IMR-90 (cell line): ENCODE measurements around the gene POU2AF1. TPM values are rescaled to one million over a fixed set of nuclear protein-coding genes. Genes with fewer than 3 reads are reported as not detected.

Experiments used
- ATAC-seq: fragments of 200-7000 bp; cut with Tn5 transposase; 2 replicates; pipeline ENCODE4 v1.9.1; 2020; ENCODE audit warnings: low read depth, mild to moderate bottlenecking, moderate library complexity
- BruUV-seq: library from RNA; stranded (reverse); fragments of 400-500 nt; replicated peaks from 2 replicates; lab custom pipeline; 2021; lab: Mats Ljungman, UMichigan
- CTCF ChIA-PET: fragments of 300-600 bp; formaldehyde crosslinking; extraction: SDS; loops from one replicate; lab custom pipeline; 2021; ENCODE audit warnings: antibody characterized with exemption; lab: Yijun Ruan, JAX
- POLR2A ChIA-PET: fragments of 300-600 bp; sonication (Branson Sonifier 250); formaldehyde crosslinking; loops from one replicate; lab custom pipeline; 2022; ENCODE audit warnings: antibody characterized with exemption; ENCODE audit not compliant: unreplicated experiment; lab: Charles Lee
- DNase-seq: peaks from one replicate; pipeline ENCODE4 v3.0.0; 2013
- H2AFZ ChIP-seq: replicated peaks from 2 replicates; pipeline ENCODE3; 2013; ENCODE audit warnings: low read length, mild to moderate bottlenecking; ENCODE audit not compliant: poor library complexity
- H2AK5ac ChIP-seq: 2 replicates; pipeline ENCODE4 v1.6.1; 2013; ENCODE audit warnings: low read depth, low read length, inconsistent platforms
- H2AK9ac ChIP-seq: replicated peaks from 2 replicates; pipeline ENCODE3; 2013; ENCODE audit warnings: mild to moderate bottlenecking, low read depth, low read length, moderate library complexity; ENCODE audit not compliant: poor library complexity
- H2BK120ac ChIP-seq: 2 replicates; pipeline ENCODE4 v1.6.1; 2013; ENCODE audit warnings: low read depth, low read length, inconsistent platforms
- H2BK15ac ChIP-seq: 3 replicates; pipeline ENCODE4 v1.6.1; 2013; ENCODE audit warnings: low read depth, low read length, inconsistent platforms
- H2BK20ac ChIP-seq: 2 replicates; pipeline ENCODE4 v1.6.1; 2013; ENCODE audit warnings: low read depth, mild to moderate bottlenecking, inconsistent platforms, low read length, moderate library complexity
- H2BK5ac ChIP-seq: 2 replicates; pipeline ENCODE4 v1.6.1; 2013; ENCODE audit warnings: mild to moderate bottlenecking, low read depth, low read length, inconsistent platforms; ENCODE audit not compliant: poor library complexity, severe bottlenecking
- H3K14ac ChIP-seq: replicated peaks from 2 replicates; pipeline ENCODE4 v1.6.1; 2013; ENCODE audit warnings: low read depth, low read length, inconsistent platforms
- H3K18ac ChIP-seq: 2 replicates; pipeline ENCODE4 v1.6.1; 2013; ENCODE audit warnings: low read depth, low read length, control low read depth
- H3K23ac ChIP-seq: 2 replicates; pipeline ENCODE4 v1.6.1; 2013; ENCODE audit warnings: low read depth, low read length, inconsistent platforms
- H3K27ac ChIP-seq: 2 replicates; pipeline ENCODE4 v1.5.1; 2013; ENCODE audit warnings: mild to moderate bottlenecking, control low read depth, low read length; ENCODE audit not compliant: insufficient read depth
- H3K27me3 ChIP-seq: 2 replicates; pipeline ENCODE4 v1.6.1; 2013; ENCODE audit warnings: low read length; ENCODE audit not compliant: control insufficient read depth, insufficient read depth
- H3K36me3 ChIP-seq: 2 replicates; pipeline ENCODE4 v1.6.1; 2013; ENCODE audit warnings: low read length, mixed read lengths; ENCODE audit not compliant: control insufficient read depth, insufficient read depth
- H3K4ac ChIP-seq: 2 replicates; pipeline ENCODE4 v1.6.1; 2013; ENCODE audit warnings: low read depth, low read length, inconsistent platforms
- H3K4me1 ChIP-seq: 2 replicates; pipeline ENCODE4 v1.6.1; 2013; ENCODE audit warnings: low read length, mixed read lengths; ENCODE audit not compliant: control insufficient read depth, insufficient read depth
- H3K4me2 ChIP-seq: 2 replicates; pipeline ENCODE4 v1.6.1; 2013; ENCODE audit warnings: low read depth, mild to moderate bottlenecking, control low read depth, low read length, moderate library complexity
- H3K4me3 ChIP-seq: 2 replicates; pipeline ENCODE4 v1.5.1; 2013; ENCODE audit warnings: low read depth, mild to moderate bottlenecking, control low read depth, low read length, moderate library complexity; ENCODE audit not compliant: insufficient read depth
- H3K56ac ChIP-seq: 2 replicates; pipeline ENCODE4 v1.6.1; 2013; ENCODE audit warnings: low read length, inconsistent platforms; ENCODE audit not compliant: insufficient read depth; ENCODE audit errors: extremely low read depth
- H3K79me1 ChIP-seq, 2 experiments: 2 replicates each; pipeline ENCODE4 v1.6.1; 2013; ENCODE audit warnings: low read length in 2 of 2, inconsistent platforms in 1 of 2, low read depth in 1 of 2
- H3K9ac ChIP-seq: 2 replicates; pipeline ENCODE4 v1.6.1; 2013; ENCODE audit warnings: low read depth, low read length, control low read depth
- H3K9me1 ChIP-seq: 2 replicates; pipeline ENCODE4 v1.6.1; 2013; ENCODE audit warnings: low read length, inconsistent platforms; ENCODE audit not compliant: insufficient read depth
- H3K9me3 ChIP-seq: 2 replicates; pipeline ENCODE4 v1.6.1; 2013; ENCODE audit warnings: low read length; ENCODE audit not compliant: control insufficient read depth, insufficient read depth
- H4K20me1 ChIP-seq: 2 replicates; pipeline ENCODE4 v1.6.1; 2013; ENCODE audit warnings: low read length, inconsistent platforms; ENCODE audit not compliant: insufficient read depth
- H4K5ac ChIP-seq: 2 replicates; pipeline ENCODE4 v1.6.1; 2013; ENCODE audit warnings: mild to moderate bottlenecking, low read depth, low read length, control low read depth
- H4K8ac ChIP-seq, 2 experiments: 2 replicates each; pipeline ENCODE4 v1.6.1; 2013; ENCODE audit warnings: low read depth in 2 of 2, low read length in 2 of 2, control low read depth in 1 of 2, inconsistent platforms in 1 of 2
- H4K91ac ChIP-seq: 2 replicates; pipeline ENCODE4 v1.6.1; 2013; ENCODE audit warnings: low read depth, low read length, inconsistent platforms; ENCODE audit not compliant: insufficient read depth
- BHLHE40 ChIP-seq: fragments of 150-350 bp; IDR thresholded peaks from 2 replicates; pipeline ENCODE4 v1.6.1; 2016; ENCODE audit warnings: mild to moderate bottlenecking, low read depth, low read length
- CHD1 ChIP-seq: IDR thresholded peaks from 2 replicates; pipeline ENCODE4 v1.6.1; 2012; ENCODE audit warnings: low read depth, low read length, improper control_type of control experiment
- MAZ ChIP-seq: IDR thresholded peaks from 2 replicates; pipeline ENCODE4 v1.6.1; 2012; ENCODE audit warnings: low read depth, mild to moderate bottlenecking, low read length, improper control_type of control experiment, moderate library complexity, borderline replicate concordance
- POLR2A ChIP-seq: IDR thresholded peaks from 2 replicates; pipeline ENCODE4 v1.6.1; 2012; ENCODE audit warnings: mild to moderate bottlenecking, low read depth, low read length
- RAD21 ChIP-seq: IDR thresholded peaks from 2 replicates; pipeline ENCODE4 v1.6.1; 2012; ENCODE audit warnings: low read length, improper control_type of control experiment
- RCOR1 ChIP-seq: IDR thresholded peaks from 2 replicates; pipeline ENCODE4 v1.6.1; 2012; ENCODE audit warnings: mild to moderate bottlenecking, low read length, improper control_type of control experiment; ENCODE audit not compliant: insufficient replicate concordance
- RFX5 ChIP-seq: IDR thresholded peaks from 2 replicates; pipeline ENCODE4 v1.8.0; 2012; ENCODE audit warnings: low read depth, mild to moderate bottlenecking, low read length, moderate library complexity
- WGBS, 2 experiments: methylation state at CpG; one replicate each; pipeline versions ENCODE4 v1.1.5 to v1.1.7; 2013; ENCODE audit warnings: missing lambda C conversion rate in 2 of 2; ENCODE audit not compliant: insufficient read length in 1 of 2; ENCODE audit errors: extremely low coverage in 2 of 2; 5-methylcytosine and 5-hydroxymethylcytosine counted together
- dilution Hi-C: fragments of 300-500 bp; cut with HindIII; formaldehyde crosslinking; loops from one replicate; pipeline ENCODE4 v1.14.3; 2018; ENCODE audit warnings: low sequenced_read_pairs; ENCODE audit not compliant: unreplicated experiment
- in situ Hi-C: fragments of 300-500 bp; cut with MboI; formaldehyde crosslinking; loops from 3 replicates; pipeline ENCODE4 v1.14.3; 2019; ENCODE audit warnings: low sequenced_read_pairs, inconsistent platforms, mixed read lengths
- intact Hi-C: fragments of 100-400 bp; cut with micrococcal nuclease; formaldehyde crosslinking; loops from 2 replicates; pipeline ENCODE4 v1.10.0; 2022
- polyA plus RNA-seq, 3 experiments: library from polyadenylated mRNA; depleted of rRNA; stranded (reverse); fragments of >200 nt; gene quantifications; 2 replicates each; pipeline ENCODE4 v1.2.3, GENCODE V29; 2012; ENCODE audit warnings: low replicate concordance in 1 of 3
- total RNA-seq: library from RNA; depleted of rRNA; stranded (reverse); fragments of >200 nt; gene quantifications from 2 replicates; pipeline ENCODE4 v1.2.3, GENCODE V29; 2012
- TF ChIP-seq, protein P1 (sequence below): fragments of 150-350 bp; IDR thresholded peaks from 2 replicates; pipeline ENCODE4 v1.6.1; 2017; ENCODE audit warnings: mild to moderate bottlenecking, antibody characterized with exemption, low read length, low read depth

Gene POU2AF1
- total and polyA plus RNA-seq, 2 of the 4 experiments (the other 2 are of a cell fraction): not detected

DNA sequence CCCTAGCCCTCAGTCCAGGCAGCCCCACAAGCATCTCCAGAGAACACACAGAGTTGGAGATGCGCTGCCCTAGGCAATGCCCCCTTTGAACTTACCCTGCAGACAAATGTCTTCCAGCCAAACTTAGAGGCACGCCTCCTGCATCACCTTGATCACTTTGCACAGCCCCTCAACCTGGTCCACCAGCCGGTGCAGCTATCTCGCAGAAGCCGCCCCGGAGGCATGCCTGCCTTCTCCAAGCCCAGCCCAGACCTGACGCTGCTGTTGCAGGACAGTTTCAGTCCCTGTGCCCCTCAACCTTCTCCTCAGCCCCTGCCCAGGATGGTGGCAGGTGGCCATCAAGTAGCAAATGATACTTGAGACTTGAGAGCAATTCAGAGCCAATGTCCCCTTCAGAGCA lies 16.7 kb upstream of the POU2AF1 start:
- H3K27ac ChIP-seq: no peak overlapping the region
- H3K18ac ChIP-seq: no peak overlapping the region
- H2AK5ac ChIP-seq: no peak overlapping the region
- no peaks in the 10 kb centered on the region for H3K9me1 ChIP-seq
- no peak overlapping the region for H3K56ac ChIP-seq
- DNase-seq (no peak), ATAC-seq (no peak)
- no peak overlapping the region for H3K9ac ChIP-seq
- no peak overlapping the region for H4K5ac ChIP-seq
- WGBS, 2 experiments: 100% methylated on average over 1 of the region's 7 CpGs; no CpG with 5 or more reads in 1 of the 2 experiments
- H2BK15ac ChIP-seq: no peak overlapping the region
- intact Hi-C loops (no loop called here), in situ Hi-C loops (no loop called here), dilution Hi-C loops (no loop called here)
- ChIA-PET POLR2A (no interaction called here), CTCF (interaction anchor here (1.5 kb wide), 1 partner anchor 9 kb away, joined by 3 read pairs; no protein-coding TSS in a partner anchor)
- no peak overlapping the region for H3K14ac ChIP-seq
- no peak overlapping the region for H2AK9ac ChIP-seq
- H3K23ac ChIP-seq: no peak overlapping the region
- no peaks in the 10 kb centered on the region for H3K4me1 ChIP-seq
- H2AFZ ChIP-seq: no peak overlapping the region
- H3K9me3 ChIP-seq: no peaks in the 10 kb centered on the region
- H2BK20ac ChIP-seq: no peak overlapping the region
- H2BK120ac ChIP-seq: no peak overlapping the region
- no peak overlapping the region for H2BK5ac ChIP-seq
- no peak overlapping the region for H4K91ac ChIP-seq
- H4K20me1 ChIP-seq: no peaks in the 10 kb centered on the region
- no peak overlapping the region for H3K4me2 ChIP-seq
- H3K79me1 ChIP-seq: no peaks in the 10 kb centered on the region
- TF ChIP-seq RFX5 (no peak), CHD1 (no peak), BHLHE40 (no peak), MAZ (no peak), RCOR1 (no peak), POLR2A (no peak), RAD21 (no peak)
- TF ChIP-seq, protein P1, sequence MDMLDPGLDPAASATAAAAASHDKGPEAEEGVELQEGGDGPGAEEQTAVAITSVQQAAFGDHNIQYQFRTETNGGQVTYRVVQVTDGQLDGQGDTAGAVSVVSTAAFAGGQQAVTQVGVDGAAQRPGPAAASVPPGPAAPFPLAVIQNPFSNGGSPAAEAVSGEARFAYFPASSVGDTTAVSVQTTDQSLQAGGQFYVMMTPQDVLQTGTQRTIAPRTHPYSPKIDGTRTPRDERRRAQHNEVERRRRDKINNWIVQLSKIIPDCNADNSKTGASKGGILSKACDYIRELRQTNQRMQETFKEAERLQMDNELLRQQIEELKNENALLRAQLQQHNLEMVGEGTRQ: no peak
- H3K36me3 ChIP-seq: no peaks in the 10 kb centered on the region
- H3K4ac ChIP-seq: no peak overlapping the region
- no peak overlapping the region for H4K8ac ChIP-seq
- peaks cover 42% of the 10 kb centered on the region for H3K27me3 ChIP-seq
- no peak overlapping the region for H3K4me3 ChIP-seq
- no TSS peak for BruUV-seq
